Measurements from ENCODE around the gene NSMCE4A.

- TF ChIP-seq, protein P1, sequence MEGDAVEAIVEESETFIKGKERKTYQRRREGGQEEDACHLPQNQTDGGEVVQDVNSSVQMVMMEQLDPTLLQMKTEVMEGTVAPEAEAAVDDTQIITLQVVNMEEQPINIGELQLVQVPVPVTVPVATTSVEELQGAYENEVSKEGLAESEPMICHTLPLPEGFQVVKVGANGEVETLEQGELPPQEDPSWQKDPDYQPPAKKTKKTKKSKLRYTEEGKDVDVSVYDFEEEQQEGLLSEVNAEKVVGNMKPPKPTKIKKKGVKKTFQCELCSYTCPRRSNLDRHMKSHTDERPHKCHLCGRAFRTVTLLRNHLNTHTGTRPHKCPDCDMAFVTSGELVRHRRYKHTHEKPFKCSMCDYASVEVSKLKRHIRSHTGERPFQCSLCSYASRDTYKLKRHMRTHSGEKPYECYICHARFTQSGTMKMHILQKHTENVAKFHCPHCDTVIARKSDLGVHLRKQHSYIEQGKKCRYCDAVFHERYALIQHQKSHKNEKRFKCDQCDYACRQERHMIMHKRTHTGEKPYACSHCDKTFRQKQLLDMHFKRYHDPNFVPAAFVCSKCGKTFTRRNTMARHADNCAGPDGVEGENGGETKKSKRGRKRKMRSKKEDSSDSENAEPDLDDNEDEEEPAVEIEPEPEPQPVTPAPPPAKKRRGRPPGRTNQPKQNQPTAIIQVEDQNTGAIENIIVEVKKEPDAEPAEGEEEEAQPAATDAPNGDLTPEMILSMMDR (IDR thresholded peaks at IDR 0.05): no peak
- TF ChIP-seq POLR2A (IDR thresholded peaks at IDR 0.05): no peak
- TF ChIP-seq POLR2AphosphoS5 (IDR thresholded peaks at IDR 0.05): no peak
- TF ChIP-seq EP300 (IDR thresholded peaks at IDR 0.05): no peak
Observed at GRCh38 chr10:121927318-121927840, 47.6 kb downstream of the NSMCE4A start.
